A673 (cell line): ENCODE measurements around the gene TSHZ2. TPM values are rescaled to one million over a fixed set of nuclear protein-coding genes. Genes with fewer than 3 reads are reported as not detected.

Experiments used
- BruUV-seq: library from RNA; stranded (reverse); fragments of 400-500 nt; replicated peaks from 2 replicates; lab custom pipeline; 2021; lab: Mats Ljungman, UMichigan
- CTCF ChIA-PET: fragments of 300-600 bp; sonication (Branson Sonifier 250); formaldehyde crosslinking; loops from one replicate; lab custom pipeline; 2022; ENCODE audit warnings: antibody characterized with exemption; lab: Charles Lee
- POLR2A ChIA-PET: fragments of 300-600 bp; sonication (Branson Sonifier 250); formaldehyde crosslinking; loops from one replicate; lab custom pipeline; 2022; ENCODE audit warnings: antibody characterized with exemption; ENCODE audit not compliant: low non-redundant PET; lab: Charles Lee
- DNase-seq: peaks from one replicate; pipeline ENCODE4 v3.0.0-alpha.2; 2015; ENCODE audit warnings: low spot score
- H3K27ac ChIP-seq: fragments of 200-600 bp; sonication (generic); 2 replicates; pipeline ENCODE4 v1.5.1; 2016; ENCODE audit warnings: mixed run types, low read depth, mild to moderate bottlenecking, mixed read lengths, antibody characterized with exemption, low read length; ENCODE audit not compliant: poor library complexity, severe bottlenecking
- H3K27me3 ChIP-seq: fragments of 200-600 bp; sonication (generic); replicated peaks from 2 replicates; pipeline ENCODE4 v1.6.1; 2017; ENCODE audit warnings: mixed run types, low read depth, mild to moderate bottlenecking, mixed read lengths, antibody characterized with exemption, low read length; ENCODE audit not compliant: insufficient read depth, poor library complexity
- H3K36me3 ChIP-seq: fragments of 200-600 bp; sonication (generic); 2 replicates; pipeline ENCODE4 v1.6.1; 2016; ENCODE audit warnings: mixed run types, mild to moderate bottlenecking, mixed read lengths, antibody characterized with exemption, low read length; ENCODE audit not compliant: insufficient read depth, poor library complexity, severe bottlenecking
- H3K4me1 ChIP-seq: fragments of 200-600 bp; sonication (generic); 2 replicates; pipeline ENCODE4 v1.6.1; 2017; ENCODE audit warnings: mixed run types, mild to moderate bottlenecking, mixed read lengths, antibody characterized with exemption, low read length; ENCODE audit not compliant: insufficient read depth, poor library complexity, severe bottlenecking
- H3K4me3 ChIP-seq: fragments of 200-600 bp; sonication (generic); 2 replicates; pipeline ENCODE4 v1.5.1; 2016; ENCODE audit warnings: low read depth, mixed run types, mild to moderate bottlenecking, mixed read lengths, low read length; ENCODE audit not compliant: poor library complexity, severe bottlenecking
- H3K9me3 ChIP-seq: fragments of 200-600 bp; sonication (generic); 2 replicates; pipeline ENCODE4 v1.6.1; 2016; ENCODE audit warnings: mixed run types, low read depth, mild to moderate bottlenecking, mixed read lengths, antibody characterized with exemption, low read length; ENCODE audit not compliant: poor library complexity, severe bottlenecking
- CTCF ChIP-seq: fragments of 300-800, 200-600 bp; sonication (generic); conservative IDR thresholded peaks from 2 replicates; pipeline ENCODE4 v1.5.1; 2017; ENCODE audit warnings: low read depth, mild to moderate bottlenecking, antibody characterized with exemption, low read length, moderate library complexity, mixed read lengths
- EZH2 ChIP-seq: fragments of 200-600 bp; sonication (generic); IDR thresholded peaks from 2 replicates; pipeline ENCODE4 v1.6.1; 2017; ENCODE audit warnings: borderline replicate concordance, low read depth, mild to moderate bottlenecking, mixed read lengths, antibody characterized with exemption, low read length; ENCODE audit not compliant: poor library complexity, severe bottlenecking
- intact Hi-C: fragments of 100-400 bp; cut with micrococcal nuclease; formaldehyde crosslinking; loops from one replicate; pipeline ENCODE4 v1.10.0; 2022; ENCODE audit not compliant: unreplicated experiment
- total RNA-seq: library from RNA; stranded (reverse); gene quantifications from 2 replicates; pipeline ENCODE4 v1.2.3, GENCODE V29; 2021

TSHZ2 gene
- total RNA-seq, 1 experiment from 2014 or later = 4.1 TPM

- Histone ChIP-seq H3K36me3 (no peaks in the 10 kb centered on the region), H3K27ac (no peak overlapping the region), H3K4me1 (no peaks in the 10 kb centered on the region), H3K9me3 (no peaks in the 10 kb centered on the region), H3K4me3 (no peak overlapping the region), H3K27me3 (no peaks in the 10 kb centered on the region)
- ChIA-PET CTCF (no interaction called here), POLR2A (no interaction called here)
- no TSS peak for BruUV-seq
- intact Hi-C loops = no loop called here
- no peak for DNase-seq
- no peak for TF ChIP-seq CTCF
- TF ChIP-seq EZH2 = no peak
These were observed 320.2 kb downstream of the TSHZ2 start for GRCh38 chr20:53292347-53292746.

- intact Hi-C loops = no loop called here
- no TSS peak for BruUV-seq
- Histone ChIP-seq H3K4me3 (no peak overlapping the region), H3K9me3 (no peaks in the 10 kb centered on the region), H3K27ac (no peak overlapping the region), H3K27me3 (no peaks in the 10 kb centered on the region), H3K36me3 (no peaks in the 10 kb centered on the region), H3K4me1 (peaks cover 4% of the 10 kb centered on the region)
- POLR2A ChIA-PET = no interaction called here
- TF ChIP-seq CTCF = no peak
- TF ChIP-seq EZH2 = no peak
- no peak for DNase-seq
- CTCF ChIA-PET = no interaction called here
These were observed 322.6 kb downstream of the TSHZ2 start for GRCh38 chr20:53294804-53295203.

- POLR2A ChIA-PET = no interaction called here
These were observed 323.9 kb downstream of the TSHZ2 start for GRCh38 chr20:53296025-53296424.

More at GRCh38 chr20:53296025-53296424, 323.9 kb downstream of the TSHZ2 start:
- DNase-seq = no peak
- no peaks in the 10 kb centered on the region for H3K36me3 ChIP-seq
- H3K27me3 ChIP-seq = no peaks in the 10 kb centered on the region
- no peaks in the 10 kb centered on the region for H3K9me3 ChIP-seq
- intact Hi-C loops = no loop called here
- H3K4me1 ChIP-seq = peaks cover 4% of the 10 kb centered on the region
- H3K27ac ChIP-seq = no peak overlapping the region
- no TSS peak for BruUV-seq
- no peak overlapping the region for H3K4me3 ChIP-seq
- no peak for TF ChIP-seq EZH2
- no peak for TF ChIP-seq CTCF
- CTCF ChIA-PET = no interaction called here
